Right ventricle myocardium inferior (tissue), 1 donor: ENCODE results near the gene ZNF799. TPM values are rescaled to one million over a fixed set of nuclear protein-coding genes. Genes with fewer than 3 reads are reported as not detected.
"Not testable (repeated sequence)": the region's sequence is repeated elsewhere in the genome, so short reads cannot be mapped to it uniquely, and the experiment has no call there.

ENCODE experiments used
- ATAC-seq: fragments of 200-7000 bp; cut with Tn5 transposase; one replicate; pipeline ENCODE4 v1.9.1; 2020; ENCODE audit warnings: mild to moderate bottlenecking, moderate library complexity
- DNase-seq: peaks from one replicate; pipeline ENCODE4 v3.0.0; 2021; ENCODE audit errors: missing footprints
- intact Hi-C: fragments of 100-400 bp; cut with DNase I; formaldehyde crosslinking; loops from one replicate; pipeline ENCODE4 v1.11.0; 2022
- total RNA-seq: library from RNA; stranded (reverse); fragmentation: NEBNext Ultra II Directional; extraction: Animal tissue kit (Norgen Biotek cat#: 25700); gene quantifications from one replicate; pipeline ENCODE4 v1.2.1, GENCODE V29; 2021
- donor health status: DM: no; HTN: yes; CAD: no; lungs with severe emphysema.

Gene ZNF799
- total RNA-seq, 1 donor from 2014 or later = 2.3 TPM

DNA sequence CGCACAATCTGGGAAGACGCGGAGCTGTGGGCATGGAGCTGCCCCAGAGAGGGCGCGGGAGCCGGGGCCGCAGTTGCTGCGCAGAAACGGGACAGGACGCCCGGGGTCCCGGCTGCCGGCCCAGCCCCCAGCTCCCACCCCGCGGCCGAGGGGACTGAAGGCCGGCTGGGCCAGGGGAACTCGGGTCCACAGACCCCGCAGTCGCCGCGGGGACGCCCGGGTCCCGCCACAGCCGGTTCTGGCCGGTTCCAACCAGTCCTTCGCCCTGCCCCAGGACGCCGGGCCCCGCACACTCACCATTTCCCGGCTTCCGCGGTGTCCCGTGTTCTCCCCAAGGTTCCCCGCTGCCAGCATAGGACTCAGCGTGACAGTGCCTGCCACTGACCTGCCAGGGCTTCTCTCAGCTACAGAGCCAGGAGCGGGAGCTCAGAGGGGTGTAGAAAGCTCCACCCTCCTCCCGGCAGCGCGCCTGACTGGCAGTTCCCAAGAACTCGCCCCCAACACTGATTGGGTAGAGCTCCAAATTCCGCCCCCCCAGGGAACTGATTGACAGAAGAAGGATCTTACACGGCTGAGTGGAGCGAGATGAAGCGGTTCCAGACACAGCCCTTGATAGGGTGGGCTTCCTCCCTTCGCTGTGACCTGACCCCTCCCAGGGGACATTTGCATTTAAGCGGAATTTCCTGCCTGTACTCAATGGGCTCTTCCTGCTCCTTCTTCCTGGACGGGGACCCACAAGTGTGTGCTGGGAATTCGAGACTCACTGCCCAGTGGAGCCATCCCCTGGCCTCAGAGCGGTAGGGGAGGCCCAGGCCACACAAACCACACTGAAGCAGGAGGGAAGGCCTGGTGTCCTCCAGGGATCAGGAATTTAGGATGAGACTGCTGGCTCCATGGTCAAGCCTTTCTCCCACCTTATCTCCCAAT, 35.6 kb downstream of the ZNF799 start, which contains the start of gene ZNF442:
Gene ZNF442 (minus strand): TSS at position 448 of the 927 bp plus-strand sequence. CDS start 2,052 bp downstream, outside the sequence.
- ATAC-seq (peak; percentile 99), DNase-seq (peak; percentile 95)
- intact Hi-C loops = loop anchor here (2.0 kb wide), 3 partner anchors 33 to 71 kb away; partner anchors contain the start of genes ZNF44, ZNF563 and ZNF799

DNA sequence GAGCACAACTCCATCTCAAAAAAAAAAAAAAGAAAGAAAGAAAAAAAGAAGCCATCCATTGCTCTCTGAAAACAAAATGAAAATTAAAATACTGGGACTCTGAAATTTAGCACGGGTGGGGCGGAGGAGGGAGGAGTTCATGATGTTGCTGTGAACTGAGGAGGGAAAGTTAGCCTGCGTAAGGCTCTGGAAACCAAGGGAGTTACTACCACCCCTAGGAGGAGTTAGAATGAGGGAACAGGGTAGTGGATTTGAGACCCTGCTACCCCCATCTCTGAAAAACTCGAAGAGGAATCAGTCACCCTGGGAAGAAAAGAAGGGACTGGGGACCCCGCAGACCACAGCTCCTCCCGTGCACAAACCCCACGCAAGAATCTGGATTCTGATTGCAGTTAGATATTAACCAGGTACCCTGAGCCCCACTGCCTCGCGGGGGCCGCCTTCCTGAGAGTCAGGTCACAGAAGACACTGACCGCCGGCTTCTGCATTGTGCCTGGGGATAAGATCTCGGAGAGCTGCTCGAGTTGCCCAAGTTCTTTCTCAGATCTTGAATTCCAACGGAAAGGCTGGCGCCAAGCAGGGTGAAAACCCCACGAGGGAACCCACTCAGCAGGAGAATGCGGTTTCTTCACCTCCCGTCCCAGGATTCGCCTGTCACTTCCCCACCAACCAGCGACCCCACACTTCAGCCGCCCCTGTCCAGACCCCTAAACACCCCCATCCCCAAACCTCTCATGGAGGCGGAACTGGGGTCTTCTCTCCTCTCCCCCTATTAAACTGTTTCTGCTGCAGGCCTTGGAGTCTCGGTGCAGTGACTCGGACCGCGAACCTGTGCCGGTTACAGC, 36.5 kb downstream of the ZNF799 start:
- ATAC-seq (peak; percentile 0), DNase-seq (no peak)
- intact Hi-C loops = loop anchor here (2.0 kb wide), 3 partner anchors 32 to 70 kb away; partner anchors contain the start of genes ZNF44, ZNF563 and ZNF799

- ATAC-seq, intact Hi-C loops, DNase-seq: not testable (repeated sequence)
These were observed 38.8 kb downstream of the ZNF799 start for GRCh38 chr19:12362236-12362635.

DNA sequence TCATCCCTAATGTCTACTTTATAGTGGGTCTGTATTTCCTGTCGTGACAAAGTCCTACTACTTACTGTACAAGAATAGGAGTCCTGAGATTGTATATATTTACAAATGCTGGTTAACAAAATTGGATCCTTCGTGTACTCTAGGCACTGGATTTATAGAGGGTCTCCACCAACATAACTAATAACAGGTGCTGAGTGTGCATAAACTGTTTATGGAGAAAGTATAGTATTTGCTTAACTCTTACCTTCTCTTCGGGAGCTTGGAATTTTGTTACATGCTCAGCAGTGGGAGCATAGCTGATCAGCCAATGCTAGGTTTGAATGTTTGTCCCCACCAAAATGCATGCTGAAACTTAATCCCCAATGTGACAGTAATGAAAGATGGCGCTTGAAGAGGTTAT, 47.7 kb downstream of the ZNF799 start:
- DNase-seq = no peak
- intact Hi-C loops = no loop called here
- no peak for ATAC-seq

DNA sequence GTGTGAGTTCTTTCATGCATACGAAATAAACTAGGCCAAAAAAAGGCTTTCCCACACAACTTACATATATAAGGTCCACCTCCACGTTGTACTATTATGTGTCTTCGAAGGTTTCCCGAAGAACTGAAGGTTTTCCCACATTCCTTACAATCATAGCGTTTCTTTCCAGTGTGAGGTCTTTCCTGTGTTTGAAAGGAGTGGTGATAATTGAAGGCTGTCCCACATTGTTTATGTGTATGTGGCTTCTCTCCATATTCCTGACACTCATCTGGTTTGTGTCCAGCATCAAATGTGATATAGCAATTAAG, 50.2 kb downstream of the ZNF799 start:
- ATAC-seq (no peak), DNase-seq (no peak)
- intact Hi-C loops = no loop called here

DNA sequence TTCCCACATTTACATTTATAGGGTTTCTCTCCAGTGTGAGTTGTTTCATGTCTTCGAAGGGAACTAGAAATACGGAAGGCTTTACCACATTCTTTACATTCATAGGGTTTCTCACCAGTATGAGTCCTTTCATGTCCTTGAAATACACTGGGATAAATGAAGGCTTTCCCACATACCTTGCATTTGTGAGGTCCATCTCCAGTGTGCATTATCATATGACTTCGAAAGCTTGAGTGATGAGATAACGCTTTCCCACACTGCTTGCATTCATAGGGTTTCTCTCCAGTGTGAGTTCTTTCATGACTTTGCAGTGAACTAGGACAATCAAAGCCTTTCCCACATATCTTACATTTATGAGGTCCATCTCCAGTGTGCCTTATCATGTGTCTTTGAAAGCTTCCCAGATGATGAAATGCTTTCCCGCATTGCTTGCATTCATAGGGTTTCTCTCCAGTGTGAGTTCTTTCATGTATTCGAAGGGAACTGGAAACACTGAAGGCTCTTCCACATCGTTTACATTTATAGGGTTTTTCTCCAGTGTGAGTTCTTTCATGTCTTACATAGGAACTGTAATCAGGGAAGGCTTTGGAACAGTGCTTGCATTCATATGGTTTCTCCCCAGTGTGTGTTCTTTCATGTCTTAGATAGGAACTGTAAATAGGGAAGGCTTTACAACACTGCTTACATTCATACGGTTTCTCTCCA, 50.7 kb downstream of the ZNF799 start:
- DNase-seq = no peak
- intact Hi-C loops = no loop called here
- ATAC-seq = no peak

DNA sequence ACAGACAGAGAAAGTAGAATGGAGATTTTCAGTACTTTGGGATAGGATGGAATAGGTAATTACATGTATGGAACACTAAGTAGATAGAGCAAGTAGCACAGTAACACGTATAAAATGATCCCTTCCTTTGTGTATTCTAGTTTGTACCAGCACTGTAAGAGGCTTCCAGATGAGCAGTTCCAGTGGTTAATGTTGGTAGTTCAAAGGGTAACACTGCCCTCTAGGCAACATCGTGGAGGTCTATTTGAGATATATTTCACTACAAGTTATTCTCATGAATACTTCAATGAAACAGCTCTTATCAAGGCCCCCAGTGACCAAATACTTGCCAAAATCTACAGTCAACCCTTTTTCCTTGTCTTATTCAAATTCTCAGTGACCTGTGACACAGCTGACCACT, 54.2 kb downstream of the ZNF799 start:
- intact Hi-C loops = no loop called here
- ATAC-seq (no peak), DNase-seq (no peak)

DNA sequence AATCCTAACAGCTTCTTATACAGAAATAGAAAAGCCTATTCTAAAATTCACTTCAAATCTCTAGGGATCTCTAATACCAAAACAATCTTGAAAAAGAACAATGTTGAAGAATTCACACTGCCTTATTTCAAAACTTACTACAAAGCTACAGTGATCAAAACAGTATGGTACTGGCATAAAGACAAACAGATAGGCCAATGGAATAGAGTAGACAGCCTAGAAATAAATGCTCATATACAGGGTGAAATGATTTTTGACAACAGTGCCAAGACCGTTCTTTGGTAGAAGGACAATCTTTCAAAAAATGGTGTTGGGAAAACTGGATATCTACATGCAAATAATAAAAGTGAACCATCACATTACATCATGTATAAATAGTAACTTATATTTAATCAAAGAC, 55.9 kb downstream of the ZNF799 start:
- DNase-seq (no peak), ATAC-seq (no peak)
- intact Hi-C loops = no loop called here

Other genes starting within 250 kb of the ZNF799 start
- 5.0 TPM for gene ZNF625, start 244.5 kb downstream of the ZNF799 start, total RNA-seq
- 3.8 TPM for gene ZNF136, start 238.2 kb downstream of the ZNF799 start, total RNA-seq
- gene ZNF44, start 106.4 kb downstream of the ZNF799 start, total RNA-seq = 9.2 TPM
- gene ZNF563, start 67.6 kb downstream of the ZNF799 start, total RNA-seq = 5.3 TPM
- 2.4 TPM for gene ZNF442, start 35.6 kb downstream of the ZNF799 start, total RNA-seq
- 1.9 TPM for gene ZNF443, start 39.8 kb upstream of the ZNF799 start, total RNA-seq
- gene ZNF709, start 83.5 kb upstream of the ZNF799 start, total RNA-seq = 2.1 TPM
- gene ZNF564, start 150.2 kb upstream of the ZNF799 start, total RNA-seq = 10.3 TPM
- 5.1 TPM for gene ZNF490, start 209.5 kb upstream of the ZNF799 start, total RNA-seq
- gene ZNF791, start 209.6 kb upstream of the ZNF799 start, total RNA-seq = 14.4 TPM